Activated T-helper 2 cell treated with anti-CD3 and anti-CD28 coated beads, Interferon-gamma antibody, Interleukin-2, Interleukin-4, amounts not matched to agents 10 μg/mL and 5 μg/mL and 100 μg/mL, durations not matched to agents 14 hours and 24 hours and 36 hours (primary cell): ENCODE data around the gene HCK. TPM values are rescaled to one million over a fixed set of nuclear protein-coding genes. Genes with fewer than 3 reads are reported as not detected.
"Not testable (repeated sequence)": the region's sequence is repeated elsewhere in the genome, so short reads cannot be mapped to it uniquely, and the experiment has no call there.

Experiments used
- DNase-seq: peaks from one replicate; pipeline ENCODE4 v3.0.0; 2021; ENCODE audit warnings: low spot score
- H3K27ac Mint-ChIP-seq: one replicate; pipeline ENCODE4 v1.8.0; 2021; ENCODE audit warnings: mixed read lengths
- H3K27me3 Mint-ChIP-seq: one replicate; pipeline ENCODE4 v1.8.0; 2021; ENCODE audit warnings: low read depth, mixed read lengths
- H3K36me3 Mint-ChIP-seq: one replicate; pipeline ENCODE4 v1.8.0; 2021; ENCODE audit warnings: low read depth, mixed read lengths
- H3K4me1 Mint-ChIP-seq: one replicate; pipeline ENCODE4 v1.8.0; 2021; ENCODE audit warnings: low read depth, mixed read lengths
- H3K4me3 Mint-ChIP-seq: one replicate; pipeline ENCODE4 v1.8.0; 2021; ENCODE audit warnings: low read depth, mild to moderate bottlenecking, moderate library complexity, mixed read lengths
- H3K9me3 Mint-ChIP-seq: one replicate; pipeline ENCODE4 v1.8.0; 2021; ENCODE audit warnings: mixed read lengths
- intact Hi-C: fragments of 100-400 bp; cut with micrococcal nuclease; formaldehyde crosslinking; loops from one replicate; pipeline ENCODE4 v1.15.1; 2023
- total RNA-seq: library from RNA; stranded (reverse); gene quantifications from 2 replicates; pipeline ENCODE4 v1.2.3, GENCODE V29; 2022

HCK gene
- total RNA-seq, 1 donor from 2014 or later = not detected

- peaks cover 28% of the 10 kb centered on the region for H3K4me1 Mint-ChIP-seq
- no peak for DNase-seq
- intact Hi-C loops = no loop called here
- H3K27me3 Mint-ChIP-seq = no peaks in the 10 kb centered on the region
- H3K36me3 Mint-ChIP-seq = peaks cover 18% of the 10 kb centered on the region
- no peaks in the 10 kb centered on the region for H3K9me3 Mint-ChIP-seq
- no peak overlapping the region for H3K4me3 Mint-ChIP-seq
- H3K27ac Mint-ChIP-seq = no peak overlapping the region
Observed at GRCh38 chr20:32116079-32116521, 64.1 kb downstream of the HCK start.

GRCh38 chr20:32116796-32117195 is 64.8 kb downstream of the HCK start:
- peaks cover 13% of the 10 kb centered on the region for H3K36me3 Mint-ChIP-seq
- intact Hi-C loops, H3K27me3 Mint-ChIP-seq, DNase-seq, H3K4me3 Mint-ChIP-seq, H3K27ac Mint-ChIP-seq, H3K9me3 Mint-ChIP-seq: not testable (repeated sequence)
- H3K4me1 Mint-ChIP-seq = peaks cover 22% of the 10 kb centered on the region

- H3K27ac Mint-ChIP-seq, DNase-seq, H3K4me3 Mint-ChIP-seq, H3K27me3 Mint-ChIP-seq, intact Hi-C loops, H3K9me3 Mint-ChIP-seq: not testable (repeated sequence)
- Mint-ChIP-seq H3K36me3 (peaks cover 19% of the 10 kb centered on the region), H3K4me1 (peaks cover 22% of the 10 kb centered on the region)
Observed at GRCh38 chr20:32118427-32118826, 66.4 kb downstream of the HCK start.

GRCh38 chr20:32119734-32120133 is 67.7 kb downstream of the HCK start:
- no peak overlapping the region for H3K4me3 Mint-ChIP-seq
- no peak for DNase-seq
- H3K27me3 Mint-ChIP-seq = no peaks in the 10 kb centered on the region
- intact Hi-C loops = no loop called here
- no peak overlapping the region for H3K27ac Mint-ChIP-seq
- peaks cover 23% of the 10 kb centered on the region for H3K36me3 Mint-ChIP-seq
- H3K4me1 Mint-ChIP-seq = peaks cover 18% of the 10 kb centered on the region
- no peaks in the 10 kb centered on the region for H3K9me3 Mint-ChIP-seq

GRCh38 chr20:32121908-32122307 is 69.9 kb downstream of the HCK start:
- H3K36me3 Mint-ChIP-seq = peaks cover 18% of the 10 kb centered on the region

GRCh38 chr20:32123088-32123487 is 71.0 kb downstream of the HCK start:
- DNase-seq = no peak
- H3K27me3 Mint-ChIP-seq = no peaks in the 10 kb centered on the region
- H3K4me1 Mint-ChIP-seq = peaks cover 2% of the 10 kb centered on the region
- H3K27ac Mint-ChIP-seq = no peak overlapping the region
- H3K9me3 Mint-ChIP-seq = no peaks in the 10 kb centered on the region
- H3K4me3 Mint-ChIP-seq = no peak overlapping the region
- peaks cover 20% of the 10 kb centered on the region for H3K36me3 Mint-ChIP-seq
- intact Hi-C loops = no loop called here

More at GRCh38 chr20:32121908-32122307, 69.9 kb downstream of the HCK start:
- H3K9me3 Mint-ChIP-seq, DNase-seq, H3K4me3 Mint-ChIP-seq, H3K4me1 Mint-ChIP-seq, H3K27ac Mint-ChIP-seq, intact Hi-C loops, H3K27me3 Mint-ChIP-seq: not testable (repeated sequence)

GRCh38 chr20:32124916-32125454 is 72.9 kb downstream of the HCK start:
- Mint-ChIP-seq H3K4me3 (no peak overlapping the region), H3K4me1 (peaks cover 2% of the 10 kb centered on the region), H3K36me3 (peaks cover 20% of the 10 kb centered on the region), H3K27me3 (no peaks in the 10 kb centered on the region), H3K27ac (no peak overlapping the region), H3K9me3 (no peaks in the 10 kb centered on the region)
- no peak for DNase-seq
- intact Hi-C loops = no loop called here

- H3K27ac Mint-ChIP-seq = no peak overlapping the region
- intact Hi-C loops = no loop called here
- H3K27me3 Mint-ChIP-seq = no peaks in the 10 kb centered on the region
- H3K9me3 Mint-ChIP-seq = no peaks in the 10 kb centered on the region
- no peak overlapping the region for H3K4me3 Mint-ChIP-seq
- H3K36me3 Mint-ChIP-seq = peaks cover 24% of the 10 kb centered on the region
- DNase-seq = no peak
- H3K4me1 Mint-ChIP-seq = peaks cover 2% of the 10 kb centered on the region
Observed at GRCh38 chr20:32125506-32125905, 73.5 kb downstream of the HCK start.

- Mint-ChIP-seq H3K36me3 (peaks cover 34% of the 10 kb centered on the region), H3K9me3 (no peaks in the 10 kb centered on the region), H3K4me3 (no peak overlapping the region), H3K4me1 (peaks cover 4% of the 10 kb centered on the region), H3K27me3 (no peaks in the 10 kb centered on the region), H3K27ac (no peak overlapping the region)
- intact Hi-C loops = no loop called here
- DNase-seq = no peak
Observed at GRCh38 chr20:32126919-32127318, 74.9 kb downstream of the HCK start.

- H3K4me3 Mint-ChIP-seq = no peak overlapping the region
- intact Hi-C loops = no loop called here
- H3K9me3 Mint-ChIP-seq = no peaks in the 10 kb centered on the region
- peaks cover 4% of the 10 kb centered on the region for H3K4me1 Mint-ChIP-seq
- H3K27me3 Mint-ChIP-seq = no peaks in the 10 kb centered on the region
- H3K36me3 Mint-ChIP-seq = peaks cover 36% of the 10 kb centered on the region
- H3K27ac Mint-ChIP-seq = no peak overlapping the region
- no peak for DNase-seq
Observed at GRCh38 chr20:32127347-32127746, 75.3 kb downstream of the HCK start.

GRCh38 chr20:32128167-32128566 is 76.1 kb downstream of the HCK start:
- Mint-ChIP-seq H3K27me3 (no peaks in the 10 kb centered on the region), H3K4me3 (no peak overlapping the region), H3K36me3 (peaks cover 39% of the 10 kb centered on the region), H3K9me3 (no peaks in the 10 kb centered on the region), H3K4me1 (peaks cover 5% of the 10 kb centered on the region), H3K27ac (no peak overlapping the region)
- intact Hi-C loops = no loop called here
- DNase-seq = no peak

- H3K4me3 Mint-ChIP-seq = no peak overlapping the region
- no peaks in the 10 kb centered on the region for H3K9me3 Mint-ChIP-seq
Observed at GRCh38 chr20:32129863-32130262, 77.8 kb downstream of the HCK start.

GRCh38 chr20:32130352-32130751 is 78.3 kb downstream of the HCK start:
- no peak overlapping the region for H3K4me3 Mint-ChIP-seq
- H3K27me3 Mint-ChIP-seq = no peaks in the 10 kb centered on the region
- H3K4me1 Mint-ChIP-seq = peaks cover 7% of the 10 kb centered on the region
- no peaks in the 10 kb centered on the region for H3K9me3 Mint-ChIP-seq
- intact Hi-C loops = no loop called here
- H3K36me3 Mint-ChIP-seq = peaks cover 36% of the 10 kb centered on the region
- no peak for DNase-seq
- H3K27ac Mint-ChIP-seq = no peak overlapping the region

More at GRCh38 chr20:32129863-32130262, 77.8 kb downstream of the HCK start:
- no peak for DNase-seq
- Mint-ChIP-seq H3K27ac (no peak overlapping the region), H3K27me3 (no peaks in the 10 kb centered on the region), H3K36me3 (peaks cover 33% of the 10 kb centered on the region), H3K4me1 (peaks cover 7% of the 10 kb centered on the region)
- intact Hi-C loops = no loop called here

GRCh38 chr20:32130965-32131364 is 78.9 kb downstream of the HCK start:
- no peak for DNase-seq
- Mint-ChIP-seq H3K4me1 (peaks cover 7% of the 10 kb centered on the region), H3K27ac (no peak overlapping the region), H3K4me3 (no peak overlapping the region), H3K9me3 (no peaks in the 10 kb centered on the region), H3K27me3 (no peaks in the 10 kb centered on the region), H3K36me3 (peaks cover 37% of the 10 kb centered on the region)
- intact Hi-C loops = no loop called here
